Endodermal cell (in vitro differentiated cells): ENCODE data around the gene OTOP2. TPM values are rescaled to one million over a fixed set of nuclear protein-coding genes. Genes with fewer than 3 reads are reported as not detected.
A peak's percentile ranks its signal among the peaks of the same experiment; 100 is the strongest.

Experiments used
- DNase-seq: peaks from one replicate; pipeline ENCODE4 v3.0.0-alpha.2; 2017
- H3K27ac ChIP-seq: 2 replicates; pipeline ENCODE4 v1.5.1; 2013; ENCODE audit warnings: mild to moderate bottlenecking, low read depth, low read length, moderate library complexity
- H3K27me3 ChIP-seq: 2 replicates; pipeline ENCODE4 v1.6.1; 2013; ENCODE audit warnings: mild to moderate bottlenecking, low read length, moderate library complexity; ENCODE audit not compliant: insufficient read depth, control insufficient read depth, poor library complexity, severe bottlenecking
- H3K36me3 ChIP-seq: 2 replicates; pipeline ENCODE4 v1.7.0; 2013; ENCODE audit warnings: mild to moderate bottlenecking, low read length, moderate library complexity; ENCODE audit not compliant: control insufficient read depth, insufficient read depth
- H3K4me1 ChIP-seq: one replicate; pipeline ENCODE4 v1.7.0; 2013; ENCODE audit warnings: low read length; ENCODE audit not compliant: control insufficient read depth, insufficient read depth
- H3K4me3 ChIP-seq: 2 replicates; pipeline ENCODE4 v1.5.1; 2013; ENCODE audit warnings: mild to moderate bottlenecking, low read length, moderate library complexity
- H3K9ac ChIP-seq: 2 replicates; pipeline ENCODE4 v1.6.1; 2013; ENCODE audit warnings: mild to moderate bottlenecking, low read length, moderate library complexity; ENCODE audit not compliant: poor library complexity, severe bottlenecking; ENCODE audit errors: extremely low read depth
- H3K9me3 ChIP-seq: 2 replicates; pipeline ENCODE4 v1.6.1; 2013; ENCODE audit warnings: mild to moderate bottlenecking, low read length, moderate library complexity; ENCODE audit not compliant: control insufficient read depth
- H3K27ac Mint-ChIP-seq: 2 replicates; pipeline ENCODE4 v1.8.0; 2020; ENCODE audit warnings: mixed read lengths
- H3K27me3 Mint-ChIP-seq: 2 replicates; pipeline ENCODE4 v1.8.0; 2021; ENCODE audit warnings: mild to moderate bottlenecking, mixed read lengths; ENCODE audit not compliant: insufficient read depth
- H3K36me3 Mint-ChIP-seq: 2 replicates; pipeline ENCODE4 v1.8.0; 2020; ENCODE audit warnings: low read depth, mixed read lengths
- H3K4me1 Mint-ChIP-seq: 2 replicates; pipeline ENCODE4 v1.8.0; 2020; ENCODE audit warnings: mixed read lengths
- H3K4me3 Mint-ChIP-seq: 2 replicates; pipeline ENCODE4 v1.8.0; 2020; ENCODE audit warnings: mild to moderate bottlenecking, moderate library complexity, mixed read lengths
- H3K9me3 Mint-ChIP-seq: 2 replicates; pipeline ENCODE4 v1.8.0; 2020; ENCODE audit warnings: mild to moderate bottlenecking, mixed read lengths
- WGBS, 2 experiments: methylation state at CpG; one replicate each; pipeline versions ENCODE4 v1.1.5 to v1.1.7; 2013; ENCODE audit warnings: missing lambda C conversion rate in 2 of 2, mixed read lengths in 1 of 2; ENCODE audit not compliant: insufficient coverage in 1 of 2, insufficient read length in 1 of 2; 5-methylcytosine and 5-hydroxymethylcytosine counted together
- total RNA-seq, 2 donors: library from RNA; stranded (reverse); fragmentation: NEBNext Ultra II Directional in 1 of 2; extraction: Animal tissue kit (Norgen Biotek cat#: 25700) in 1 of 2; gene quantifications; 2 replicates in 1 of 2; 3 replicates in 1 of 2; pipeline ENCODE4 v1.2.1, GENCODE V29; 2021
- TF ChIP-seq, protein P1 (sequence below): fragments of 200-600 bp; sonication (generic); conservative IDR thresholded peaks from 2 replicates; pipeline ENCODE4 v1.5.0; 2021; ENCODE audit warnings: antibody characterized with exemption, mild to moderate bottlenecking

OTOP2 gene
- total RNA-seq, 2 donors from 2014 or later: not detected

DNA sequence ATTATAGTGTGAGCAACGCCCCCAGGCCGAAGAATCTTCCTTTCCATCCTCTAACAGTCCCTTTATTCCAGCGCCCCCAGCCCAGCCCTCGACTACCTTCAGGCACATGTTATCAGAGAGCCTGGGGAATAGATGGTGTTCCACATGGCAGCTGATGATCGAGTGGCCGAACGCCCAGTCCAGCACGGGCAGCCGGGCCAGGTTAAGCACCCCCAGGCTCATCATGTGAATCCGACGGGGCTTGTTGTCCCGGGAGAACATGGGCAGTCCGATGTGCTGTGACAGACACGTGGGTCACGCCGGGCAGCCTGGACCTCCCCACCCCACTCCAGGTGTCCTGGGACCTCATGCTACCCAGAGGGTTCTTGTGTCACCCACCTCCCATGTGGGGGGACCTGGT lies 44.8 kb upstream of the OTOP2 start:
- no peaks in the 10 kb centered on the region for H3K9me3 ChIP-seq
- WGBS, 2 experiments: 91 to 92% methylated on average over 14 to 16 of the region's 16 CpGs
- Mint-ChIP-seq H3K27me3 (peaks cover 12% of the 10 kb centered on the region), H3K4me3 (no peak overlapping the region), H3K36me3 (no peaks in the 10 kb centered on the region), H3K4me1 (peaks cover 6% of the 10 kb centered on the region), H3K9me3 (no peaks in the 10 kb centered on the region), H3K27ac (no peak overlapping the region)
- H3K36me3 ChIP-seq: no peaks in the 10 kb centered on the region
- H3K4me3 ChIP-seq: no peak overlapping the region
- TF ChIP-seq, protein P1, sequence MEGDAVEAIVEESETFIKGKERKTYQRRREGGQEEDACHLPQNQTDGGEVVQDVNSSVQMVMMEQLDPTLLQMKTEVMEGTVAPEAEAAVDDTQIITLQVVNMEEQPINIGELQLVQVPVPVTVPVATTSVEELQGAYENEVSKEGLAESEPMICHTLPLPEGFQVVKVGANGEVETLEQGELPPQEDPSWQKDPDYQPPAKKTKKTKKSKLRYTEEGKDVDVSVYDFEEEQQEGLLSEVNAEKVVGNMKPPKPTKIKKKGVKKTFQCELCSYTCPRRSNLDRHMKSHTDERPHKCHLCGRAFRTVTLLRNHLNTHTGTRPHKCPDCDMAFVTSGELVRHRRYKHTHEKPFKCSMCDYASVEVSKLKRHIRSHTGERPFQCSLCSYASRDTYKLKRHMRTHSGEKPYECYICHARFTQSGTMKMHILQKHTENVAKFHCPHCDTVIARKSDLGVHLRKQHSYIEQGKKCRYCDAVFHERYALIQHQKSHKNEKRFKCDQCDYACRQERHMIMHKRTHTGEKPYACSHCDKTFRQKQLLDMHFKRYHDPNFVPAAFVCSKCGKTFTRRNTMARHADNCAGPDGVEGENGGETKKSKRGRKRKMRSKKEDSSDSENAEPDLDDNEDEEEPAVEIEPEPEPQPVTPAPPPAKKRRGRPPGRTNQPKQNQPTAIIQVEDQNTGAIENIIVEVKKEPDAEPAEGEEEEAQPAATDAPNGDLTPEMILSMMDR: no peak
- no peak overlapping the region for H3K9ac ChIP-seq
- H3K27me3 ChIP-seq: no peaks in the 10 kb centered on the region
- H3K27ac ChIP-seq: no peak overlapping the region
- no peak for DNase-seq
- no peaks in the 10 kb centered on the region for H3K4me1 ChIP-seq

DNA sequence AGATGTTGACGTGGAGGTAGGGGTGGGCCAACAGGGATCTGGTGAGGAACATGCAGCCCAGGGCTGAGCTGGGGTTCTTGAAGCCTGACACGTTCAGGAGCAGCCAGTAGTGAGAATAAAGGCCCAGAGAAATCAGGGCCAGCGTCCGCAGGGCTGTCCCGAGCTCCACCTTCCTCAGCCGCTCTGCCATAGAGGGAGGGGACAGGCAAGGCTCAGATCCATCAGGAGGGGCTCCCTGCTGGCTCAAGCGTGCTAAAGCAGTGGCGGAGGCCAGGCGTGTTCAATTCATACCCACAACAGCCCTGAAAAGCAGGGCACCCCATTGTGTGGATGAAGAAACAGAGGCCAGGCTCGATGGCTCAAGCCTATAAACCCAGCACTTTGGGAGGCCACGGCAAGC lies 43.0 kb upstream of the OTOP2 start:
- H3K4me1 ChIP-seq: no peaks in the 10 kb centered on the region
- no peak overlapping the region for H3K27ac ChIP-seq
- TF ChIP-seq, protein P1: no peak
- H3K9ac ChIP-seq: no peak overlapping the region
- H3K36me3 Mint-ChIP-seq: no peaks in the 10 kb centered on the region
- H3K36me3 ChIP-seq: no peaks in the 10 kb centered on the region
- no peak overlapping the region for H3K27ac Mint-ChIP-seq
- H3K4me1 Mint-ChIP-seq: peaks cover 2% of the 10 kb centered on the region
- H3K9me3 ChIP-seq: no peaks in the 10 kb centered on the region
- no peaks in the 10 kb centered on the region for H3K9me3 Mint-ChIP-seq
- H3K4me3 Mint-ChIP-seq: no peak overlapping the region
- no peaks in the 10 kb centered on the region for H3K27me3 ChIP-seq
- H3K27me3 Mint-ChIP-seq: peaks cover 14% of the 10 kb centered on the region
- no peak overlapping the region for H3K4me3 ChIP-seq
- DNase-seq: peak; percentile 60
- WGBS, 2 experiments: 80 to 89% methylated on average over 8 to 11 of the region's 11 CpGs

DNA sequence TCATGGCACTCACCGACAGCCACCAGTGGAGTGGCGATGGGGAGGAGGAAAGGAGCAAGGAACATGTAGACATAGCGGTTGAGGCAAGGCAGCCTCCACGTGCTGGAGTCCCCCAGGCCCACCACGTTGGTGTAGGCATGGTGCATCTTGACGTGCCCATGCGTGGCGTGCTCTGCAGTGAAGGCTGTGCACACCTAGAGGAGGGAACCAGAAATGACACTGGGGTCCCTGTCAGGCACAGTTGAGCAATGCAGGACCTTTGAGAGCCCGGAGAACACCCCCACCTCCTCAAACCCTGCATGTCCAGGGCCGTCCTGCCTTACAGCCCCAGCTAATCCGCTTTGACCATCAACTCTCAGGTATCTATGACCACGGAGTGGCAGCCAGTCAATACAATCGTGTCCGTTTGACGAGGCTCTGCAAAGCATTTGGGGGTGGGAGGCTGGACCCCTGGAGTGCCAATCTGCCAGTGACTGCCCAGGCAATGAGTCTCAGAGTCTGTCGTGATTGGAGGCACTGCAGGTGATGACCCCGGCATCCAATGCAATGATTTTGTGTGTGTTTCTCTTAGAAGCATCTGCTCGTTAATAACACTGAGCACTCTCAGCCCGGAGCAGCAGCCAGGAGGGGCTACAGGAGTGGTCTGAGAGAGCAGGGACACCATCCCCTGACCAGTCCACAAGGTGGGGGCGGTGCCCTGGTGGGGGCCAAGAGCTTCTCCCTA lies 41.4 kb upstream of the OTOP2 start:
- Histone ChIP-seq H3K9me3 (no peaks in the 10 kb centered on the region), H3K27ac (no peak overlapping the region), H3K36me3 (no peaks in the 10 kb centered on the region), H3K4me3 (no peak overlapping the region), H3K27me3 (peaks cover 7% of the 10 kb centered on the region), H3K9ac (no peak overlapping the region), H3K4me1 (no peaks in the 10 kb centered on the region)
- Mint-ChIP-seq H3K27ac (no peak overlapping the region), H3K27me3 (peaks cover 20% of the 10 kb centered on the region), H3K9me3 (no peaks in the 10 kb centered on the region), H3K36me3 (no peaks in the 10 kb centered on the region), H3K4me1 (no peaks in the 10 kb centered on the region), H3K4me3 (no peak overlapping the region)
- TF ChIP-seq, protein P1: no peak
- DNase-seq: peak; percentile 59
- WGBS, 2 experiments: 84 to 85% methylated on average over 17 to 20 of the region's 20 CpGs
